Measurements from ENCODE around the gene SNRPD3.

SNRPD3 gene

GRCh38 chr22:24536089-24536488, 19.7 kb upstream of the SNRPD3 start:
- Histone ChIP-seq H3K36me3 (ENCODE audit: insufficient read depth) (0 out of 2 replicates have a peak, but pooled peaks cover 3% of the 10 kb centered on the region), H2AFZ (ENCODE audit: low read depth) (no peak overlapping the region), H3K27me3 (ENCODE audit: insufficient read depth, low read depth) (no peaks in the 10 kb centered on the region), H3K4me2 (no peak overlapping the region), H4K20me1 (ENCODE audit: insufficient read depth) (no peaks in the 10 kb centered on the region), H3K79me2 (ENCODE audit: insufficient read depth, low read depth) (no peaks in the 10 kb centered on the region), H3K4me1 (ENCODE audit: low read depth, poor library complexity, severe bottlenecking) (peaks cover 9% of the 10 kb centered on the region), H3K4me3 (IDR thresholded peaks at IDR 0.05; ENCODE audit: insufficient read depth, low read depth, low read length) (no peak overlapping the region), H3K9ac (no peak overlapping the region), H3K27ac (no peak overlapping the region)
- TF ChIP-seq CTCF (conservative IDR thresholded peaks at IDR 0.05; ENCODE audit: low read depth, low read length) = no peak

- no peaks in the 10 kb centered on the region for H3K27me3 ChIP-seq (ENCODE audit: insufficient read depth, low read depth)
- peaks cover 37% of the 10 kb centered on the region for H3K4me1 ChIP-seq (ENCODE audit: low read depth, poor library complexity, severe bottlenecking)
- no peaks in the 10 kb centered on the region for H4K20me1 ChIP-seq (ENCODE audit: insufficient read depth)
- H3K9ac ChIP-seq = no peak overlapping the region
- no peak overlapping the region for H3K4me2 ChIP-seq
- no peak overlapping the region for H2AFZ ChIP-seq (ENCODE audit: low read depth)
- no peak for TF ChIP-seq CTCF (conservative IDR thresholded peaks at IDR 0.05; ENCODE audit: low read depth, low read length)
- 0 out of 2 replicates have a peak, but pooled peaks cover 3% of the 10 kb centered on the region for H3K36me3 ChIP-seq (ENCODE audit: insufficient read depth)
- H3K4me3 ChIP-seq (IDR thresholded peaks at IDR 0.05; ENCODE audit: insufficient read depth, low read depth, low read length) = no peak overlapping the region
- H3K79me2 ChIP-seq (ENCODE audit: insufficient read depth, low read depth) = no peaks in the 10 kb centered on the region
- no peak overlapping the region for H3K27ac ChIP-seq
These were observed 15.3 kb upstream of the SNRPD3 start for GRCh38 chr22:24540470-24540869.

DNA sequence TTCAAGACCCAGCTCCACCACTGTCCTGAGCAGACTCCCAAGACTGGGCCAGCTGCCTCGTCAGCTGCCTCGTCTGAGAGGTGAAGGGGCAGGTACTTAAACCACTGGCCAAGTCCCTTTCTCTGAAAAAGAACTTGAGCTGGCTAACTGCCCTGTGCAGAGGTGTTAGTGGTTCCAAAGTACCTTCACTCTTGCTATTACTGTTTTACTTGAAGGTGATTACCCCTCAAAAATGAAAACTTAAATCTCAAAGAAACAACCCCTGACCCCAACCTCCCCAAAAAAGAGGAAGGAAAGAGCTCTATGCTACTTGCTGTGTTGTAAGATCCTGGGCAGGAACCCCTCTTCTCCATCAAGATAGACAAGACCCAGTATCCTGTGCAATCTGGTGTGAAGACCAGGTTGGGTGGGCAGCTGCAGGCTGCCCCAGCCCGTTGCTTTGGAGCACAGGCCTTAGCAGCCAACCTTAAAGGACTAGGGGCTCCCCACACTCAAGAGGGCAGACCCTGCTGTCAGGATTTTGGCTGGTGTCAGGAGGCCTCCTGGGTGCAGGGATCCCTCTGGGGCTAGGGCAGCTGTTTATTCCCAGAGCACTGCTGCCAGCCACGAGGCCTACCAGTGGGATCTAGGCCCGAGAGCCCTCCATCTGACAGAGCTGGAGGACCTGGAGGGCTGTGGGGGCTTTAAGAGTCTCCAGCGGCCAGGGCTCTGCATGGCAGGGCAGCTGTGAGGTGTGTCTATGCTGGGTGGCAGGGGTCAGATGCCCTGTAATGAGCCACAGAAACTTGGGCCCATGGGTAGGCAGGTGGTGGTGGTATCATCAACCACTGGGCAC, 13.9 kb upstream of the SNRPD3 start:
- no peak for TF ChIP-seq CTCF (conservative IDR thresholded peaks at IDR 0.05; ENCODE audit: low read depth, low read length)
- Histone ChIP-seq H3K9ac (no peak overlapping the region), H3K27ac (no peak overlapping the region), H3K79me2 (ENCODE audit: insufficient read depth, low read depth) (no peaks in the 10 kb centered on the region), H3K27me3 (ENCODE audit: insufficient read depth, low read depth) (no peaks in the 10 kb centered on the region), H3K4me3 (IDR thresholded peaks at IDR 0.05; ENCODE audit: insufficient read depth, low read depth, low read length) (no peak overlapping the region), H3K36me3 (ENCODE audit: insufficient read depth) (peaks cover 10% of the 10 kb centered on the region; the same call in 1 of the 2 replicates), H3K4me1 (ENCODE audit: low read depth, poor library complexity, severe bottlenecking) (peaks cover 43% of the 10 kb centered on the region), H4K20me1 (ENCODE audit: insufficient read depth) (no peaks in the 10 kb centered on the region), H3K4me2 (no peak overlapping the region), H2AFZ (ENCODE audit: low read depth) (no peak overlapping the region)

DNA sequence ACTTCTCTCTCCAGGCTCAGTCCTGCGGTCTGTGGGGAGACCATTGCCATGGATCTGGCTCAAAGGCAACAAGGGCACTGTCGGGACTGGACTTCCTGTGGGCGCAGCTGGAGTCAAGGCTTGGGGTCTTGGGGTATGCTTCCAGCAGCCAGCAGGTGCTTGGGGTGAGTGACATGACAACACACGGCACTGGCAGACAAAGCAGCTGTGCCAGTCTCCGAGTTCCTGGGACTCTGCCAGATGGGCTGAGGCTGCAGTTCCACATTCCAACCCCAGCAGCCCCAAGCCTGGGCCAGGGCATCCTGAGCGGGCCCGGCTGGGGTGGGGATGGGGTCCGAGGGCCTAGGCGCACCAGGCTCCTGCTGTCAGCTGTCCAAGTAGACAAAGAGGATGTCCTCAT, 13.2 kb upstream of the SNRPD3 start:
- no peak overlapping the region for H2AFZ ChIP-seq (ENCODE audit: low read depth)
- no peak overlapping the region for H3K9ac ChIP-seq
- H3K27ac ChIP-seq = no peak overlapping the region
- H4K20me1 ChIP-seq (ENCODE audit: insufficient read depth) = no peaks in the 10 kb centered on the region
- H3K4me3 ChIP-seq (IDR thresholded peaks at IDR 0.05; ENCODE audit: insufficient read depth, low read depth, low read length) = no peak overlapping the region
- no peak overlapping the region for H3K4me2 ChIP-seq
- H3K4me1 ChIP-seq (ENCODE audit: low read depth, poor library complexity, severe bottlenecking) = peaks cover 43% of the 10 kb centered on the region
- H3K36me3 ChIP-seq (ENCODE audit: insufficient read depth) = peaks cover 13% of the 10 kb centered on the region; the same call in 1 of the 2 replicates
- no peaks in the 10 kb centered on the region for H3K27me3 ChIP-seq (ENCODE audit: insufficient read depth, low read depth)
- TF ChIP-seq CTCF (conservative IDR thresholded peaks at IDR 0.05; ENCODE audit: low read depth, low read length) = no peak
- no peaks in the 10 kb centered on the region for H3K79me2 ChIP-seq (ENCODE audit: insufficient read depth, low read depth)

Data from KMS-11 (cell line).